GM18519 (cell line): ENCODE measurements around the gene ILF2.
"Not testable (repeated sequence)": the region's sequence is repeated elsewhere in the genome, so short reads cannot be mapped to it uniquely, and the experiment has no call there.

Experiments
- ATAC-seq: cut with Tn5 transposase; IDR thresholded peaks from one replicate; pipeline ENCODE4 v1.9.1; 2021; ENCODE audit warnings: mild to moderate bottlenecking, moderate library complexity; ENCODE audit not compliant: unreplicated experiment, low FRiP score

ILF2 gene

DNA sequence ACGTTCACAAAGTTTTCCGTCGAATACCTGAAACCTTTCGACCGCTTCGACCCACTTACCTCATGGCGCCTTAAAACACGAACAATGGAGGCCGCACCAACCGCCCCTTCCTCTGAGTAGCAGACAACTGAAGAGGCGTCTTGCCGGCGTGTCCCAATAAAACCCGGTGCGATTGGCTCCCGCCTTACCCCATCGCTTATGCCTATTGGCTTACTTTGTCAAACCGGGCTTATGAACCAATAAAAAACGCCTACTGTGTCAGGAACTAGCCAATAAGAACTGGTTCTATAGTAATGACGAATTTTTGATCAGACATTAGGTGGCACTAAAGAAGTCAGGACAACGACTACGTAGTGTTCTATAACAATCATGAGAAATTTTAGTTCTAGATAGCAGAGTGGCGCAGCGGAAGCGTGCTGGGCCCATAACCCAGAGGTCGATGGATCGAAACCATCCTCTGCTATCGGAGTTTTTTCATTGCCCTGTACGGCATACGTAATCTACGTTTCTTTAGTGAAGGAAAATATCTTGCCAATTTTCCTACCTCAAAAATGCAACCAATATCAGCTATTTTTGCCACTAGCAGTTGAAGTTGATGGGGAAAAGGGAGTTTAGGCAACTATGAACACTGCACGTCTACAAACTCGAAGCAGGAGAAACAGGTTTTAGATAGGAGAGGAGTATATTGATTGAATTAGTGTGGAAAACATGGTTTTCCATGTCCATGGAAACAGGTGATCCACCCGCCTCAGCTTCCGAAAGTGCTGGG, at the start of gene ILF2:
ILF2 (minus strand) TSS at position 135 of the 769 bp plus-strand sequence; CDS start at position 64, 71 bp downstream.
- peak; percentile 92 for ATAC-seq

- ATAC-seq = no peak
These were observed 46.5 kb upstream of the ILF2 start for GRCh38 chr1:153717330-153717729.

- not testable (repeated sequence) for ATAC-seq
These were observed 45.4 kb upstream of the ILF2 start for GRCh38 chr1:153716211-153716610.

DNA sequence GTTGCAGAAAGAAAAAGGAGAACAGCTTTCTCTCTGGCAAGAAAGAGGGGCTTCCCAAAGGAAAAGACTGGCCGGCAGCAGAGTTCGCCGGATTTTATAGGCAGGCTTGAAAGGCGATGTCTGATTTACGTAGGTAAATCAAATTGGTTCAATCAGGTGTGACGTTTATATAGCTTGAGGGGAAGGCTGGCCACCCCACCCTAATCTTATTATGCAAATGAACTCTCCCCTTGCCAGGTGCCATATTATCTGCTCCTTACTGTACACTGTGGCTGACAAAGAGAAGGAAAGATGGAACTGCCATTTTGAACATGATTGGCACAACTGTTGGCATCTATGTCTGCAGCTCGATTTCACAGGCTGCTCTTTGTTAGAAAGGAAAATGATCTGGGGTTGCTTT, 40.2 kb upstream of the ILF2 start:
- no peak for ATAC-seq

- no peak for ATAC-seq
These were observed 34.7 kb upstream of the ILF2 start for GRCh38 chr1:153705484-153705883.

DNA sequence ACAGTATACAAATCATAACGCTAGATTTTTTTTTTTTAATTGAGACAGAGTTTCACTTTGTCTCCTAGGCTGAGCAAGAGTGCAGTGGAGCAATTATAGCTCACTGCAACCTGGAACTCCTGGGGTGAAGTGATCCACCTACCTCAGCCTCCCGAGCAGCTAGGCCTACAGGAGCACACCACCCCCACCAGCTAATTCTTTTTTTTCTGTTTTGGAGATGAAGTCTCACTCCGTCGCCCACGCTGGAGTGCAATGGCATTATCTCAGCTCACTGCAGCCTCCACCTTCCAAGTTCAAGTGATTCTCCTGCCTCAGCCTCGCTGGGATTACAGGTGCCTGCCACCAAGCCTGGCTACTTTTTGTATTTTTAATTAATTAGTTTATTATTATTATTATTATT, 29.0 kb upstream of the ILF2 start:
- ATAC-seq = no peak

GRCh38 chr1:153698923-153699714, 28.3 kb upstream of the ILF2 start:
- ATAC-seq = no peak

- ATAC-seq = no peak
These were observed 27.5 kb upstream of the ILF2 start for GRCh38 chr1:153698020-153698922.

DNA sequence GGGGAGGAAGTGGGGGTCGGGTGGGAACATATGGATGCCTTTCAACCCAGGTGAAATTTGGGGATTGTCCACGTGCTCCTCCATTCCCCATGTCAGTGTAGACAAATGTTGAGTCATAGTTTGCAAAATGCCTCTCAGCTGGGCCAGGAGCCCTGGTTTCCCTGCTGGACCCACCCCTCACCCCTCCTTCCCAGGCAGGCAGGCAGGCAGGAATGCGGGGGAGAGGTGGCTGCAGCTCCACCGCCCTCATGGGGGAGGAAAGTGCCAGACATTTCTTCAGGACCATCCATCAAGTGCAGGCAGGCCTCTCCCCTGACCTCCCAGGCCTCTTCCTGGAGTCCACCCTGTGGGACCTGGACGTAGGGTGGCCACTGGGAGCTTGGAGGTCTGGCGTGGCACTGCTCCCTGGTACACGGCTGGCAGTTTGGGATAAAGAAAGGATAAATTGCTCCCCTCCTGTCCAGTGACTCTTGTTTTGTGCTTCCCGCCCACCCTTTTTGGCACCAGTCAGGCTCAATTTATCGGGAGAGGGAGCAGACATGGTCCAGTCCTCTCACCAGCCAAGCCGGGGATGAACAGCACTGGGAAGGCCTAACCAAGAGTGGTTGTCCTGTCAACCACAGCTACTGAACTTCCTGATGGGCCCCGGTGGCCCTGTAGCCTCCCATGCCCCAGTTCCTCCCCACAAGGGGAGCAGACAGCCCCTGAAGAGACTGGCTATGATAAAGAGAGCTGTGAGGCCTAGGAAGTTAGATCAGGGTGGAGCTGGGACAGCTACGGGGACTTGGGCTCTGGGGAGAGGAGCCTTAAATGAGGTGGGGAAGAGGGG, 26.6 kb upstream of the ILF2 start:
- no peak for ATAC-seq

GRCh38 chr1:153696741-153697140, 25.9 kb upstream of the ILF2 start:
- no peak for ATAC-seq

DNA sequence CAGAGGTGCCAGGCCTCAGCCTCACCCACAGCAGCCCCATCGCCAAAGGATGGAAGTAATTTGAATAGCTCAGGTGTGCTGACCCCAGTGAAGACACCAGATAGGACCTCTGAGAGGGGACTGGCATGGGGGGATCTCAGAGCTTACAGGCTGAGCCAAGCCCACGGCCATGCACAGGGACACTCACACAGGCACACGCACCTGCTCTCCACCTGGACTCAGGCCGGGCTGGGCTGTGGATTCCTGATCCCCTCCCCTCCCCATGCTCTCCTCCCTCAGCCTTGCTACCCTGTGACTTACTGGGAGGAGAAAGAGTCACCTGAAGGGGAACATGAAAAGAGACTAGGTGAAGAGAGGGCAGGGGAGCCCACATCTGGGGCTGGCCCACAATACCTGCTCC, 22.7 kb upstream of the ILF2 start:
- no peak for ATAC-seq

GRCh38 chr1:153688736-153689328, 18.0 kb upstream of the ILF2 start:
- no peak for ATAC-seq

- ATAC-seq = no peak
These were observed 17.5 kb upstream of the ILF2 start for GRCh38 chr1:153688276-153688675.

- no peak for ATAC-seq
These were observed 16.7 kb upstream of the ILF2 start for GRCh38 chr1:153687346-153688125.

DNA sequence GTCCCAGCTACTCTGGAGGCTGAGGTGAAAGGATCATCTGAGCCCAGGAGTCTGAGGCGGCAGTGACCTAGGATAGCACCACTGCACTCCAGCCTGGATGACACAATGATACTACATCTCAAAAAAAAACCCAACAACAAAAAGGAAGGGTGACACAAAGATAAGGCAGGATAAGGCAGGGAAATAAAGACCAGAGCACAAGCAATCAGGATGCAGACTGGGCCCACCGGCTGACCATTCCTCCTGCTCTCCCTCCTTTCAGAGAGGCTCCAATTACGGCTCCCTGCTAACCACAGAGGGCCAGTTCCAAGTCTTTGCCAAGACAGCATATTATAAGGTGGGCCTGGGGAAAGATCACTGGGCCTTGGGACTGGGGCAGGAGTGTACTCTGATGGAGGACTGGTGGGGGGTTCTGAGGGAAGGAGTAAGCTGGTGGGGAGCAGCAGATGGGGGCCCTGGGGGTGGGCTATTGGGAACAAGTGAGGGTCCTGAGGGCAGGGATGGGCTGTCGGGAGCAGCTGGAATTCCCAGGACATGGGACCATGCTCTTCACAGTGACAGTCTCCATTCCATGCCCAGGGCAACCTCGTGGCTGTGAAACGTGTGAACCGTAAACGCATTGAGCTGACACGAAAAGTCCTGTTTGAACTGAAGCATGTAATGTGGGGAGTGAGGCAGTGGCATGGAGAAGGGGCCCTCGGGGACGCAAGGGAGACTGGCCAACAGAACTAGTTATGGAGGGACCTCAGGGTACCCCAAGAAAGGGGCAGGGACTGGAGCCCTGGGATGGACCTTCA, 14.9 kb upstream of the ILF2 start:
- no peak for ATAC-seq

GRCh38 chr1:153684892-153685291, 14.1 kb upstream of the ILF2 start:
- no peak for ATAC-seq

GRCh38 chr1:153683854-153684253, 13.1 kb upstream of the ILF2 start:
- no peak for ATAC-seq

- ATAC-seq = no peak
These were observed 11.9 kb upstream of the ILF2 start for GRCh38 chr1:153682730-153683129.
